Fibroblast of skin of back (primary cell): ENCODE results near the gene DHRSX.
"Not testable (repeated sequence)": the region's sequence is repeated elsewhere in the genome, so short reads cannot be mapped to it uniquely, and the experiment has no call there.

Source experiments
- DNase-seq: peaks from one replicate; pipeline ENCODE4 v3.0.0-alpha.2; 2013

DHRSX gene

GRCh38 chrX:2519638-2520037, 18.9 kb upstream of the DHRSX start:
- not testable (repeated sequence) for DNase-seq

DNA sequence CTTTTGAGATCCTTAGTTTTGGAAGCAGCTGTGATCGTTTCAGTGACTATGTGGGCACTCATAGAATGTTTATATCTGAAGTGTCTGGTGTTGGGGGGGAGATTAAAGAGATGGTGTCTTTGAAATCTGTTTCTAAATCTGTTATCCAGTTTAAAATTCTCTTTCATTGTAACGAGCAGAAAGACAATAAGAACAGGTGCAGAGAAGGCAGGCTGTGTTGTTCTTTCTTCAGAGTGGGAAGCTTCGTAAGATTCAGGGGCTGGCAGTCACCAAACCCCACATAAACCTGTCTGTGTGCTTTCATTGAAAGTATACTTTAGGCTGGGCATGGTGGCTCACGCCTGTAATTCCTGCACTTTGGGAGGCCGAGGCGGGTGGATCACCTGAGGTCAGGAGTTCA, 16.3 kb upstream of the DHRSX start:
- DNase-seq, result no peak

GRCh38 chrX:2516623-2517022, 15.8 kb upstream of the DHRSX start:
- DNase-seq, result no peak

DNA sequence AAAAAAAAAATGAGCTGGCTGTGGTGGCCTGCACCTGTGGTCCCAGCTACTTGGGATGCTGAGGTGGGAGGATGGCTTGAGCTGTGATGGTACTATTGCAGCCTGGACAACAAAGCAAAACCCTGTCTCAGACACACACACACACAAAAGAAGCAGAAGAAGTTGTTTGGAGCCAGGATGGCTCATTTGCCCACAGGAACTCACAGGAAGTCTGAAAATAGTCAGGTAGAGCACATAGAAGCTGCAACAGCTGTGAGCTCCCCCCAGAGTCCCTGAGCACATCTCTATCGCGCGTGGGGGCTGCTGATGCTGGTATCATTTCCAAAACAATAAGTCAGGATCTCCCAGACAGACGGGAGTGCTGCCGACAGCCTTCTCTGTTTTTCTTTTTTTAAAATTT, 13.4 kb upstream of the DHRSX start:
- no peak for DNase-seq

GRCh38 chrX:2513121-2513664, 12.4 kb upstream of the DHRSX start:
- no peak for DNase-seq

GRCh38 chrX:2512501-2512900, 11.7 kb upstream of the DHRSX start:
- no peak for DNase-seq

DNA sequence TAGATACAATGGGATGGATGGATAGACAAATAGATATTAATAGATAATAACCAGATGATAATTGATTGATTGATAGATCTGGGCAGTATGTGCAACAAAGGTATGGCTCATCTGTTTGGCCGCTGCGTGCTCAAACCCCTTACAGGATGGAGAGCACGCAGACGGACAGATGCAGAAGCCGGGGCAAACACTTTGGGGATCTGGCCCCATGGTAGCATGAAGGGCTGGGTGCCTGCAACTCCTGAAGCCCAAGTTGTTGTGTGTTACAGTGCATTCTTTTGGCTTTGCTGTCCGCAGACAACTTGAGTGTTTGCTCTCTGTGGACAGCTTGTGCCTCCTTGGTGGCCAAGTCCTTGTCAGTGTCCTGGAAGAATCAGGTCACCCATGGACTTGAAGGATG, 10.6 kb upstream of the DHRSX start:
- no peak for DNase-seq

GRCh38 chrX:2508648-2509335, 8.0 kb upstream of the DHRSX start:
- no peak for DNase-seq

DNA sequence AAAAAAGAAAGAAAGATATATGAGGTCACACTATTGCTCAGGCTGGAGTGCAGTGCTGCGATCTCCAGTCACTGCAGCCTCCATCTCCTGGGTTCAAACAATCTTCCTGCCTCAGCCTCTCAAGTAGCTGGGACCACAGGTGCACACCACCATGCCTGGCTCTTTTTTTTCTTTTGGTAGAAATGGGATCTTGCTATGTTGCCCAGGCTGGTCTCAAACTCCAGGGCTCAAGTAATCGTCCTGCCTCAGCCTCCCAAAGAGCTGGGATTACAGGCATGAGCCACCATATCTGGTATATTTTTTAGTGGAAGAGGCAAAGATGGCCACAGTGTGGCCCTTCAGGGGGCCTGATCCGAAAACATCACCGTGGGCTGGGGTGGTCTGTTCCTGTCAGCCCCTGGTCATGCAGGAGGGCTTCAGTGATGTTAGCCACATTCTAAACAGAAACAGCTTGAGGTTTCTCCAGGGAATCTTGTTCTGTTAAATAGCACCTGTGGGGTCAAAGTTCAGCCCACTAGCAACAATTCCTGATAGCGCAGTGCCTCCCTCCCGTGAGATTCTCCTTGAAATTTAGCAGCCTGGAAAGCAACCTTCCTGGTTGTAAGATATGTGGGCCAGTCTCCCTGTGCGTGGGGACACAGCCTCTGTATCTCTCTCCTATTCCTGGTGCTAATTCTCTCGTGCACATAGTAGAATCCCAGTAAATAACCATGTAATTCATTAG, 7.3 kb upstream of the DHRSX start:
- no peak for DNase-seq

- DNase-seq, result no peak
Measured at GRCh38 chrX:2507196-2507595, 6.4 kb upstream of the DHRSX start.

DNA sequence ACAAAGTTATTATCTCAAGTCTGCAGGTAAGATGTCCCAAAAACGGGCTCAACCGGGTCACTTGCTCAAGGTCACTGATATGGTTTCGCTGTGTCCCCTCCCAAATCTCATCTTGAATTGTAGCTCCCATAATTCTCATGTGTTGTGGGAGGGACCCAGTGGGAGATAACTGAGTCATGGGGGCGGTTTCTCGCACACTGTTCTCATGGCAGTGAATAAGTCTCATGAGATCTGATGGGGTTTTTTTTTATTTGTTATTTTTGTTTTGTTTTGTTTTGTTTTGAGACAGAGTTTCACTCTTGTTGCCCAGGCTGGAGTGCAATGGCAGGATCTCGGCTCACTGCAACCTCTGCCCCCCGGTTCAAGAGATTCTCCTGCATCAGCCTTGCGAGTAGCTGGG, 4.6 kb upstream of the DHRSX start:
- not testable (repeated sequence) for DNase-seq

- DNase-seq, result no peak
Measured at GRCh38 chrX:2504706-2505332, 4.0 kb upstream of the DHRSX start.

DNA sequence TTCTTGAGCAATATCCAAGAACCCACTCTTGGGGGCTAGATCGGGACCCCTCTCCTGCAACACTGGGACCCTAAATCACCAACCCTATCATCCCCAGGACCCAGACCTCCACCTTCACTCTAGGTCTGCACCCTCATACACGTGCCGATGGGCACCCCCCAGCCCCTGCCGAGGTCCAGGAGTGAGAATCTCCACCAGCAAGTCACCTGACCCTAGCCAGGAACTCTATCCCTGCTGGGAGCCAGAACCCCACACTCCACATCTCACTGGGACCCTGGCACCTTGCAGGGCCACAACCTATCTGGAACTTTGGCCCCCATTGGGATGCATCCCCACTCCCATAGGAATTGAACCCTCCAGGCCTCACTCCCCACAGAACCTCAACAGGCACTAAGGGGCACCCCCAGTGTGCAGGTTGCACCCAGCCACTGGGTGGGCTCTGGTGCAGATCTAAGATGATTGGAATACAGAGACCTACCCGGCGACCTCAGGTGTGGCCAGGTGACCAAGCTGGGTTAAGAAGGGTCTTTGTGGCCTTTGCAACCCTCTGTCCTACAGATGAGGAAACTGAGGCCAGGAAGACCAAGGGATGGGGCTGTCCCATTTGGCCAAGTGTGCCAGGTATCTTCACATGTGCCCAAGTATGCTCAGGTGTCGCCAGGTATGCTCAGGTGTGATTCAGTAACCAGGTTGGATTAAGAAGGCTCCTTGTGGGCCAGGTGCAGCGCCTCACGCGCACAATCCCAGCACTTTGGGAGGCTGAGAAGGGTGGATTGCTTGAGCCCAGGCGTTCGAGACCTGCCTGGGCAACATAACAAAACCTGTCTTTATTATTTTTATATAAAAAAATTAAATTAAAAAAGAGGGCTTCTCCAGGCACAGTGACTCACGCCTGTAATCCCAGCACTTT, 3.1 kb upstream of the DHRSX start:
- no peak for DNase-seq

- DNase-seq, result peak; percentile 31
Measured at GRCh38 chrX:2502668-2503519, 2.1 kb upstream of the DHRSX start.

GRCh38 chrX:2502120-2502667, 1.4 kb upstream of the DHRSX start:
- DNase-seq, result no peak

GRCh38 chrX:2501559-2502102, 855 bp upstream of the DHRSX start:
- no peak for DNase-seq

DNA sequence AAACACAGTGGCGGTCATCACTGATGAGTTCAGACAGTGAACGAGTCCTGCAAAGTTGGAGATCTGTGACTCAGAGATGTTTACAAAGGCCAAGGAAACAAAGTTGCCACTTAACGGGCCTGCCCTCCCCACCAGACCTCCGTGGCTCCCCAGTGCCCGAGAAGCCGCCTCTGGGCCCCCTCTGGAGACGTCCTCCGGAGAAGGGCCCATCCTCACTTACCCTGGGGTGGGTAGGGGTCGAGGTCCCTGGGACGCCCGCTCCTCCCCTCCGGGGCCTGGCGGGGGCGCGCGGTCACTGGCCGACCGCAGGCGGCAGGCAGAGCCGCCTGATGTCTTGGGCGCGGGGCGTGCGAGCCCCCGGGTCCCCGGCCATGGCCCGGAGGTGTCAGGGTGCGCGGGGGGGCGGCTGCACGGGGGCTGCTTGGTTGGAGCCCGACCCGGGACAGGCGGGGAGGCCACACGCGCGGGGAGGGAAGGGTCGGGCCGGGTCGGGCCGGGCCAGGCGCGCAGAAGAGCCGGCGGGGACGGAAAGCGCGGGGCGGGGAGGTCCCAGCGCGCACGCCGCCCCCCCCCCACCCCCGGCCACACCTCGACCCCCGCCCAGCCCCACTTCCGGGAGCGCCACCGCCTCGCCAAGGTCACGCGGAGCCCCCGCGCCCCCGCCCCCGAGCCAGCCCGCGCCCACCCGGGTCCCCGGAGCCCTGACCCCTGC, 529 bp downstream of the DHRSX start:
- DNase-seq, result peak; percentile 62

GRCh38 chrX:2499507-2499906, 1.3 kb downstream of the DHRSX start:
- DNase-seq, result no peak

- DNase-seq, result peak; percentile 13
Measured at GRCh38 chrX:2498781-2499302, 1.9 kb downstream of the DHRSX start.
